Effector memory CD4-positive, alpha-beta T cell (primary cell): ENCODE results near the gene FYN.

Experiments
- DNase-seq, 3 donors: peaks; one replicate each; pipeline ENCODE4 v3.0.0-alpha.2; 2020
- H3K27ac ChIP-seq: 2 replicates; pipeline ENCODE4 v1.7.0; 2013; ENCODE audit warnings: mild to moderate bottlenecking, low read length, moderate library complexity; ENCODE audit not compliant: insufficient read depth, poor library complexity, severe bottlenecking
- H3K27me3 ChIP-seq: replicated peaks from 2 replicates; pipeline ENCODE4 v1.7.0; 2013; ENCODE audit warnings: mild to moderate bottlenecking, low read length; ENCODE audit not compliant: insufficient read depth, control insufficient read depth, poor library complexity, severe bottlenecking
- H3K36me3 ChIP-seq: 2 replicates; pipeline ENCODE4 v1.7.0; 2013; ENCODE audit warnings: mild to moderate bottlenecking, low read length, moderate library complexity; ENCODE audit not compliant: control insufficient read depth, insufficient read depth
- H3K4me1 ChIP-seq: 2 replicates; pipeline ENCODE4 v1.7.0; 2013; ENCODE audit warnings: low read length, mild to moderate bottlenecking; ENCODE audit not compliant: control insufficient read depth, insufficient read depth, poor library complexity, severe bottlenecking
- H3K4me3 ChIP-seq: 2 replicates; pipeline ENCODE4 v1.7.0; 2013; ENCODE audit warnings: low read length, low read depth, mild to moderate bottlenecking; ENCODE audit not compliant: insufficient read depth, poor library complexity, severe bottlenecking
- H3K9me3 ChIP-seq: 2 replicates; pipeline ENCODE4 v1.7.0; 2013; ENCODE audit warnings: mild to moderate bottlenecking, low read length, moderate library complexity; ENCODE audit not compliant: control insufficient read depth

Gene FYN

DNA sequence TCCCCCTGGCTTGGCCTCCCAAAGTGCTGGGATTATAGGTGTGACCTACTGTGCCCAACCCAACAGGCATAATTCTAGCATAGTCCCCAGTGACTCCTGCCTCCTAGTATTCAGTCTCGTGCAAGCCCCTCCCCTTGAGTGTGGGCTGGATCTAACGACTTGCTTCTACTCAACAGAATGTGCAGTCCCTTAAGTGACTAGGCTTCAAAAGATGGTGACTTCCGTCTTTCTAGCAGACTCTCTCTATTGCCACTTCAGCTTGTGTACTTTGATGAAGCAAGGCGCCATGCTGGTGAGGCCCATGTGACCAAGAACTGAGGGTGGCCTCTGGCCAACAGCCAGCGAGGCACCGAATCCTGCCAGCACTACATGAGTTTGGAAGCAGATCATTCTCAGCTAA, 157.9 kb downstream of the FYN start:
- peak in 2 of 3 donors; percentile 8 to 26 for DNase-seq
- no peaks in the 10 kb centered on the region for H3K9me3 ChIP-seq
- peaks cover 29% of the 10 kb centered on the region for H3K4me1 ChIP-seq
- no peaks in the 10 kb centered on the region for H3K27me3 ChIP-seq
- peaks cover 47% of the 10 kb centered on the region for H3K36me3 ChIP-seq
- H3K4me3 ChIP-seq: no peak overlapping the region
- peak overlapping the region; percentile 19 for H3K27ac ChIP-seq

DNA sequence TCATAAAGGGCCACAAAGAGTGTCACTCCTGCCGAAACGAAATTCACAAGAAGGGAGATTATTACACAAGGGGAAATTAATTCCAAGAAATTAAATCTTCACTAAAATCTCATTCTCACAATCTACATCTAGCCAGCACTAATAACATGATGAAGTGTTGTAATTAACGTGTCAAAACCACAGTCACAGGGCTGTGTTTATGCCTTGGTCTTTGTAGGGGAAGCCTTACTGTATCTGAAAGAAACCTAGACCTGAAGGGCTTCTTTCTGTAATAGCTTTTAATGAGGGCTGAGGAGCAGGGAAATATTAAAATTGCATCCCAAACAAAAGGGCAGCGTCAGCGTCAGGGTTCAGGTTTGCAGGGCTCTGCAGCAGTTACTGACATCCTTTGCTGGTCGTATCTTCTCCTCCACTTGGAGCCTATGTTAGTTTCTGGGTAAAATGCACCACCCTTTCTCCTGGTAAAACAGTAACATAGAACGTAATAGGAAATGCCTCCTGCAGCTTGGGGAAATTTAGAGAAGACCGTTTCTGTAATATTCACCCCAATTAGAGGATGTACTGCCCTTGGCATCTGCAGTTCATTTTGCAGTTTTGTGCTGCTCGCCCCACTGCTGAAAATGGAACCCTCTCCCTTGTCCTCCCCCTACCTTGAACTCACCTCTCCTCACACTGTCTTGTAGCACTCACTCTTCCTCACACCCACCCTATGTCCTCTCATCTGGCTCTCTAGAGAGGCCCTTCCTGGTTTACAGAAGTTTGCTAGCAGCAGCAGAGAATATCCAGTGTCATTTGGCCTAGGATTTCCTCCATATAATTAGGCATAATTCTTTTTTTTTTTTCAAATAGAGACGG, 158.6 kb downstream of the FYN start:
- Histone ChIP-seq H3K36me3 (peaks cover 41% of the 10 kb centered on the region), H3K27ac (peak overlapping the region; percentile 19), H3K4me3 (no peak overlapping the region), H3K9me3 (no peaks in the 10 kb centered on the region), H3K4me1 (peaks cover 34% of the 10 kb centered on the region), H3K27me3 (no peaks in the 10 kb centered on the region)
- DNase-seq: no peak

DNA sequence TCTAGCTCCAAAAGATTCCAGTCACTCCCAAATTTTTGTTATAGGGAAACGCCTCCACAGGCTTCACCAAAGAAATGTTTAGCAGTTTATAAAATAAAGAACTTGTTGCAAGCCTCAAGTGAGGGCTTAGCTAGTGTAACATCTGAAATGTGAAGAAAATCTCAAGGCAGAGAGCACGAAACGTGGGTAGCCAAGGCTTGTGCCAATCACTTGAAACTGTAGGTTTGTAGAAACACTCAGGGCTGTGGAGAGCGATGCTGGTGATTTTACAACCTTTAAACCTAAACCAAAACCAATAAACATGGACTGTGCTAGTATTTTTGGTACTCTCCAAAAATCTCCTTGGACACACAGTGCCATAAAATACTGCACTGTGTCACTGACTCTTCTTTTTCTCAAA, 159.4 kb downstream of the FYN start:
- peak overlapping the region; percentile 19 for H3K27ac ChIP-seq
- peaks cover 34% of the 10 kb centered on the region for H3K4me1 ChIP-seq
- no peaks in the 10 kb centered on the region for H3K9me3 ChIP-seq
- no peaks in the 10 kb centered on the region for H3K27me3 ChIP-seq
- DNase-seq: no peak
- peaks cover 38% of the 10 kb centered on the region for H3K36me3 ChIP-seq
- no peak overlapping the region for H3K4me3 ChIP-seq

DNA sequence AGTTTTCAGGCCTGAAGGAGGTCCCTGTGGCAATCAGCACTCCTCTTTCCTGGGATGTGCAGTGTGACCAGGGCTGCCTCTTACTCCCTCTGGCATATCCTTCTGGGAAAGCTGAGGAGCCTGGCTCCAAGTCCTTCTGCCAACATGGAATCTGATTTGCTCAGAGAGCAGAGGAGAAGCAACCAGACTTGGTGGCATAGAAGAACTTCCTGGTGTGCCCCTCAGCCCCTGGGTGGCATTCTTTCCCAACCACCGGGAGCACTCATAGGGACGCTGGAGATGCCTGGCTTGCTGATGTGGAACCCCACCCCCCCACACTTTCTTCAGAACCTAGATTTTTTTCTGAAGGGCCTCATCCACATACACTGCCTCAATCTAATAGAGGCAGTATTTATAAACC, 160.0 kb downstream of the FYN start:
- DNase-seq: no peak
- H3K9me3 ChIP-seq: no peaks in the 10 kb centered on the region
- H3K4me1 ChIP-seq: peaks cover 34% of the 10 kb centered on the region
- H3K4me3 ChIP-seq: no peak overlapping the region
- H3K36me3 ChIP-seq: peaks cover 38% of the 10 kb centered on the region
- H3K27me3 ChIP-seq: no peaks in the 10 kb centered on the region
- H3K27ac ChIP-seq: no peak overlapping the region

DNA sequence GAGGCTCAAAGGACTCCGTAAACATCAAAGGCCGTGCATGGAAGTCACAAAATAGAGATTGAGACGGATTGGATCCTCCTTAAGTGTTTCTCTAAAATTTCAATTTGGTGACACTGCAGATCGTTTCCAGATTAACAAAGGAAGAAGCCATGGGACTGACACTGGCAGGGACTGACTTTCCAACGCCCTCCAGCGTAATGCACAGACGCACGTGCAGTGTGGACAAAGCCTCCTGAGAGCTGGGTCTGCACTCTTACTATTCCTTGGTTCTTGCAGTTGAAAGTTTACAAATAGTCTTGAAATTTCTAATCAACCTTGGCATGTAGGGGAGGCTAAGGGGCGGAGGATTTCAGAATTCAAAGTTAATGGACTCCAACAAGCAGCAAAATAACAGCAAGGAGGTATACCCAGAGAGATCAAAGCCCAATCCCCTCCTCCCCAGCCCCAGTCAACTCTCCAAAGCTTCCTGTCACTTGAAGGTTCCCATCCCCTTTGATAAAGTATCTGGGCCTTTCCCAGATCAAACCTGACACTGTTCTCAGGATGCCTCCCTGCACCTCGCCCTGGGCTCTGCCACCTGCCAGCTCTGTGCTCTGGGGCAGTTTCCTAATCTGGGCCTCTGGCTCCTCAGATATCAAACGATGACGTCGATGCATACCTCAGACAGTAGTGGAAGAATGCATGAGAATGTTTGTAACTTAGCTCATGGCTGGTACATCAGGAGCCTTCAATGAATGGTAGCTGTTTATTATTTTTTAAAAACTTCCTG, 161.1 kb downstream of the FYN start:
- H3K27ac ChIP-seq: peak overlapping the region; percentile 9
- H3K4me3 ChIP-seq: no peak overlapping the region
- peak in 1 of 3 donors; percentile 27 for DNase-seq
- H3K36me3 ChIP-seq: peaks cover 42% of the 10 kb centered on the region
- no peaks in the 10 kb centered on the region for H3K27me3 ChIP-seq
- H3K4me1 ChIP-seq: peaks cover 34% of the 10 kb centered on the region
- no peaks in the 10 kb centered on the region for H3K9me3 ChIP-seq

DNA sequence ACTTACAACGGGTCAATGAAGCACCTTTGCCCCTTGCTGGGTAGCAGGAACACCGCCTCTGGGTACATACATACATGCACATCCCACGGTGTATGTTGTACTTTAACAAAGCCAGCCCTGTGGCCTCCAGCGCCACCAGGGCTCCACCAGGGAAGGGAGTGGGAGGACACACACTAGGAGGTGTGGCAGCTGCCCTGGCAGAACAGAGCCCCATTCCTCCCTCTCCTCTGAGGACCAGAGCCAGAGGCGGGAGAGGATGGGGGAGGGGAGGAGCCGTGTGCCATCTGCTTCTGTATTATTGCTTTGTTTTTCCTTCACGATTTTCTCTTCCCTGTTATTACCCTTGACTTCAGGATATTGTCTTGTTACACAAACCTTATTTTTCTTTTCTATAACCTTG, 161.8 kb downstream of the FYN start:
- Histone ChIP-seq H3K27ac (no peak overlapping the region), H3K9me3 (no peaks in the 10 kb centered on the region), H3K27me3 (no peaks in the 10 kb centered on the region), H3K4me1 (peaks cover 34% of the 10 kb centered on the region), H3K4me3 (no peak overlapping the region), H3K36me3 (peaks cover 47% of the 10 kb centered on the region)
- DNase-seq: no peak

DNA sequence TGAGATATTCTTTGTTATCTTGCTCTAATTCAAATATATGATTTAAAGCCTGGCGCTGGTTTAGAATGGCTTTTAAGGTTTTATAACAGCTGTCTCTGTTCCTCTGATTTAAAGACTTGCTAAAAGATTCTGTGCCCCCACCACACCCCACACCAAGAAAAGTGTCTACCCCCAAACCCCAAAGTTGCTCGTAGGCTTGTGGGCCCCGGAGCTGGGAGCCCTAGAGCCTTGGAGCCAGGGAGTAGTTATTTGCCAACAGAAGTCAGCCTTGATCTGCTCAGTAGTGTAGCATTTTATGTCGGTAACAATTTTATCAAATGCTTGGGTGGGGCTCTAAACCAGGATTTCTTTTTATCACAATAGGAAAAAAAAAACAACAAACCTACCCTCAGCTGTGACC, 162.3 kb downstream of the FYN start:
- Histone ChIP-seq H3K36me3 (peaks cover 52% of the 10 kb centered on the region), H3K4me3 (no peak overlapping the region), H3K27me3 (no peaks in the 10 kb centered on the region), H3K27ac (no peak overlapping the region), H3K4me1 (peaks cover 34% of the 10 kb centered on the region), H3K9me3 (no peaks in the 10 kb centered on the region)
- no peak for DNase-seq

DNA sequence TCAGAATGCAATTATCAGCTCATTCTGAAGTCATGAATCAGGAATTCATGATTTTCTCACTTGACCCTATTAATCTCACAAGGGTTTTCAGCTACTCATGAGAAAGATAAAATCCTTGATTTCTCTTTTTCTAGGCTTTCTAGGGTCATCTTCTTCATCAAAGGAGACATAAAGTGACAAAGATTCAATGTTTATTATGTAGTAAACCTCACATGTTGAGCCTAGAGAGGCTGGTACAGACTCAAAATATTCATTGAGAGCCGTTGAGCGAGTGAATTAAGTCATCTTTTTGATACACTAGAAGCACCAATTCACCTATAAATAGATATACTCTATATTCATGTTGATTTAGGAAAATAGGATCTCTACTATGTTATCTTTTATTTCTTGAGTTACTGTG, 162.8 kb downstream of the FYN start:
- H3K4me3 ChIP-seq: no peak overlapping the region
- H3K36me3 ChIP-seq: peaks cover 57% of the 10 kb centered on the region
- H3K9me3 ChIP-seq: no peaks in the 10 kb centered on the region
- H3K27me3 ChIP-seq: no peaks in the 10 kb centered on the region
- H3K4me1 ChIP-seq: peaks cover 30% of the 10 kb centered on the region
- H3K27ac ChIP-seq: peak overlapping the region; percentile 40
- DNase-seq: no peak

DNA sequence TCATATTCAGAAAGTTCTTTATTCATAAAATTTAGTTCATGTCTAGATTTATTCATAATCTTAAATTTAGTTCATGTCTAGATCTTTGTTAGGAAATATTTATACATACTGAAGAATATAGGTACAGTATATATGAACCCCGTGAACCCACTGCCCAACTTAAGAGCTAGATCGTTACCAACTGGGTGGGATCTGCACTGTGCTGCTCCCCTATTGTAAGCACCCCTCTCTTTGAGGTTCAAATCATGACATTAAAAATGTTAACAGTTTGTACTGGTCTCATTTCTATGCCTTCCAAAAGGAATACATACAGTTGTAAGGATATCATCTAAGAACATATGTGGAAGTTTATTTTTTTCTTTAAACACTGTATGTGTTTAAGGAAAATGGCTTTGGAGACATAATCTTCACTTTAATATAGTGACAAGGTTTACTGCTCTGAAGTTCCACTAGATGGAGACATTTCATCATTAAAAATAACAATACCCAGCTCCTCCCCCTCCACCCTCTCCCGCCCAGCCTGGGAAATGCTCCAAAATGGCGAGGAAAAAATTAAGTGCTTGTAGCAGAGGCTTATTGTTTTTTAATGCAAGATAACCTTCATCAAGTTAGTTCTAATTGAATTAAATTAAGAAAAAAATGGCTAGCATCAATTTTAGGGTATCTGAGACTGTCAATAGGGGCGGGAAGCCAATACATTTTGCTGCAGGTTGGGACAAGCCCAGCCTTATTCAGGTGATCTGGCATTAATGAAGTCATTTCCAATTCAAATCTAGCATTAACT, 163.4 kb downstream of the FYN start:
- no peak overlapping the region for H3K4me3 ChIP-seq
- peak; percentile 37 to 57 (median 47) for DNase-seq
- peaks cover 62% of the 10 kb centered on the region for H3K36me3 ChIP-seq
- no peaks in the 10 kb centered on the region for H3K9me3 ChIP-seq
- peaks cover 24% of the 10 kb centered on the region for H3K4me1 ChIP-seq
- no peaks in the 10 kb centered on the region for H3K27me3 ChIP-seq
- H3K27ac ChIP-seq: peak overlapping the region; percentile 40
